HFF-Myc (cell line): ENCODE data around the gene BACE1.

Experiments
- DNase-seq: peaks from one replicate; pipeline ENCODE4 v3.0.0-alpha.2; 2011; ENCODE audit warnings: low read depth; ENCODE audit errors: extremely low read depth
- H3K4me3 ChIP-seq: replicated peaks from 2 replicates; pipeline ENCODE4 v1.5.1; 2011; ENCODE audit warnings: low read depth, mild to moderate bottlenecking, control low read depth, low read length
- CTCF ChIP-seq: IDR thresholded peaks from 2 replicates; pipeline ENCODE4 v1.5.1; 2012; ENCODE audit warnings: mild to moderate bottlenecking, low read depth, low read length, control low read depth; ENCODE audit errors: missing control alignments

Gene BACE1

GRCh38 chr11:117309310-117309709 lies 6.7 kb downstream of the BACE1 start:
- no peak for DNase-seq
- no peak overlapping the region for H3K4me3 ChIP-seq
- TF ChIP-seq CTCF, result no peak

GRCh38 chr11:117305145-117305544 lies 10.9 kb downstream of the BACE1 start:
- no peak for DNase-seq
- TF ChIP-seq CTCF, result no peak

DNA sequence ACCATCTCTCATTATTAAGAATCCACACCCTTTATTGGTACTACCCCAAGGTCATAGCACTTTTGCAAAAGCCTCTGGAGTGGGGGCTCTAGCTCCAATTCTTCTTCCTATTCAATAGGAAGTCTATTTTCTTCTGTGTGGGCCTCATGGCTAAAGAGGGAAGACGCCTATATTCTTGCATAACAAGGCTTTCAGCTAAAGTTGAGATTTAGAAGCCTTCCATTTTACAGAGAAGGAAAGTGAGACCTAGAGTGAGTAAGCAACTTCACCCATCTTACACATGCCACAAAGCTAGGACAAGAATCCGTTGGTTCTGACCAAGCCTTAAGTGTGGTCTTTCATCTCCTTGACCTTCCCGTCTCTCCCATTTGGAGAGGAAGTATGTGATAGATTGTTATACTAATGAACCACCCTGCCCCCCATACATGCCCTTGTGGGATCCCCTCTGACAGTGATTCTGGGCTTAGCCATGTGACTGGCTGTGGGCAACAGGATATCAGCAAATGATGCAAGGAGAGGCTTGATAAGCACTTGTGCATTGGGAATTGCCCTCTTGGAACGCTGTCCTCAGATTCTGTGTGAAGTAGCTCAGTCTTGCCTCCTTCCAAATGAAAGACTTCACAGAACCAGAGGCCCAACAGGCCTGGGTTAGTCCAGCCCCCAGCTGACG lies 12.3 kb downstream of the BACE1 start:
- no peak for DNase-seq
- no peak overlapping the region for H3K4me3 ChIP-seq
- no peak for TF ChIP-seq CTCF

More at GRCh38 chr11:117305145-117305544, 10.9 kb downstream of the BACE1 start:
- H3K4me3 ChIP-seq, result no peak overlapping the region

DNA sequence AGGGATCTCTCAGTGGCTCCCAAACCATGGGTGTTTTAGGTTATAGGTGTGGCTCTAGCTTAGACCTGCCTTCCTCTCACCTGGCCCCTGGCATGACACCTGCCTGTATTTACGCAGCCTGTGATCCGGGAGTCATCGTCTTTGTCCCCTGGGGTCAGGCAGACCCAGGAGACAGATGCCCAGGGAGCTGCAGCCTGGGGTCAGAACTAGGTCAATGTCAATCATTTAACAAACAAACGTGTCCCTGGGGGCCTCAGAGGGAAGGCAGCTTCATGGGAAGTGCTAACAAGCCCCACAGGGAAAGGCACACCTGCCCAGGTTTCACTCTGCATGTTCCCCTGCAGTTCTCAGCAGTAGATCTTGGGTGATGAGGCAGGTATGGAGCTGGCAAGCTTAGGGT lies 13.0 kb downstream of the BACE1 start:
- no peak for DNase-seq
- no peak for TF ChIP-seq CTCF
- no peak overlapping the region for H3K4me3 ChIP-seq

GRCh38 chr11:117302228-117302627 lies 13.8 kb downstream of the BACE1 start:
- no peak for TF ChIP-seq CTCF
- no peak for DNase-seq
- H3K4me3 ChIP-seq, result no peak overlapping the region

DNA sequence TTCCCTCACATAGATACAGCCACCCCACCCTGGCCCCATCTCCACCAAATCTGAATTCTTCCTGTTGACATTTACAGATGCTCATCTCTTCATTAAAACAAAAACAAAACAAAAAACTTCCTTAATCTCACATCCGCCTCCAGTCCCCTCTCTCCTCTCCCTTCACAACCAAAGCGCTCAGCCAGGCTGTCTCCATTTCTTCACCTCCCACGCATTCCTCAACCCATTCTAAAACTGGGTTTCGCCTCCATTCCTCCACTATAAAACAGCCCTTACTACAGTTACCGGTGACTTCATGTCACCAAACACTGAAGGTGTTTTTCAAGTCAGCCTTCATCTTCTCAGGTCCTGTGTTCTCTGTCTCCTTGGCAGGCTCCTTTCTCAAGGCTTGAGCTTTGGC lies 15.3 kb downstream of the BACE1 start:
- TF ChIP-seq CTCF, result no peak
- DNase-seq, result no peak
- no peak overlapping the region for H3K4me3 ChIP-seq

GRCh38 chr11:117300283-117300663 lies 15.8 kb downstream of the BACE1 start:
- no peak for TF ChIP-seq CTCF
- no peak overlapping the region for H3K4me3 ChIP-seq
- no peak for DNase-seq
